ENCODE data around the gene PCNX4.
"Not testable (repeated sequence)": the region's sequence is repeated elsewhere in the genome, so short reads cannot be mapped to it uniquely, and the experiment has no call there.

Gene PCNX4

GRCh38 chr14:60091550-60092525 is at the start of gene PCNX4:
Gene PCNX4 (plus strand): TSS chr14:60091923. CDS start chr14:60107639, 15,716 bp downstream.
- peak; percentile 88 for DNase-seq (ENCODE audit: low read depth, low spot score)

GRCh38 chr14:60047976-60048375 is 43.7 kb upstream of the PCNX4 start:
- DNase-seq (ENCODE audit: low read depth, low spot score), result not testable (repeated sequence)

GRCh38 chr14:60051721-60052221 is 40.0 kb upstream of the PCNX4 start:
- DNase-seq (ENCODE audit: low read depth, low spot score), result no peak

GRCh38 chr14:60058087-60058486 is 33.6 kb upstream of the PCNX4 start:
- no peak for DNase-seq (ENCODE audit: low read depth, low spot score)

GRCh38 chr14:60061371-60061770 is 30.4 kb upstream of the PCNX4 start:
- no peak for DNase-seq (ENCODE audit: low read depth, low spot score)

GRCh38 chr14:60064491-60065072 is 27.1 kb upstream of the PCNX4 start:
- DNase-seq (ENCODE audit: low read depth, low spot score), result no peak

GRCh38 chr14:60067882-60068281 is 23.8 kb upstream of the PCNX4 start:
- no peak for DNase-seq (ENCODE audit: low read depth, low spot score)

GRCh38 chr14:60079723-60080122 is 12.0 kb upstream of the PCNX4 start:
- DNase-seq (ENCODE audit: low read depth, low spot score), result no peak

- DNase-seq (ENCODE audit: low read depth, low spot score), result no peak
These were observed 6.6 kb upstream of the PCNX4 start for GRCh38 chr14:60085085-60085484.

GRCh38 chr14:60085693-60086092 is 6.0 kb upstream of the PCNX4 start:
- DNase-seq (ENCODE audit: low read depth, low spot score), result no peak

GRCh38 chr14:60087668-60088067 is 4.1 kb upstream of the PCNX4 start:
- DNase-seq (ENCODE audit: low read depth, low spot score), result no peak

GRCh38 chr14:60089221-60089620 is 2.5 kb upstream of the PCNX4 start:
- DNase-seq (ENCODE audit: low read depth, low spot score), result no peak

- DNase-seq (ENCODE audit: low read depth, low spot score), result no peak
These were observed 731 bp upstream of the PCNX4 start for GRCh38 chr14:60090864-60091519.

GRCh38 chr14:60092526-60092920 is 800 bp downstream of the PCNX4 start:
- DNase-seq (ENCODE audit: low read depth, low spot score), result no peak

GRCh38 chr14:60093080-60093479 is 1.4 kb downstream of the PCNX4 start:
- DNase-seq (ENCODE audit: low read depth, low spot score), result no peak

- no peak for DNase-seq (ENCODE audit: low read depth, low spot score)
These were observed 1.9 kb downstream of the PCNX4 start for GRCh38 chr14:60093606-60094005.

- peak; percentile 57 for DNase-seq (ENCODE audit: low read depth, low spot score)
These were observed 2.7 kb downstream of the PCNX4 start for GRCh38 chr14:60094306-60094897.

- no peak for DNase-seq (ENCODE audit: low read depth, low spot score)
These were observed 3.5 kb downstream of the PCNX4 start for GRCh38 chr14:60095231-60095630.

GRCh38 chr14:60095781-60096450 is 4.2 kb downstream of the PCNX4 start:
- DNase-seq (ENCODE audit: low read depth, low spot score), result no peak

- DNase-seq (ENCODE audit: low read depth, low spot score), result no peak
These were observed 6.3 kb downstream of the PCNX4 start for GRCh38 chr14:60097974-60098373.

GRCh38 chr14:60099855-60100254 is 8.1 kb downstream of the PCNX4 start:
- not testable (repeated sequence) for DNase-seq (ENCODE audit: low read depth, low spot score)

Data from iPS DF 19.7 (cell line).